T-helper 1 cell treated with Interleukin-12 subunit alpha and Interleukin-12 subunit beta and Interleukin-4 antibody, amounts not matched to agents 30 ng/mL and 1 ng/mL, for 36 hours (primary cell): ENCODE data around the gene ITSN2. TPM values are rescaled to one million over a fixed set of nuclear protein-coding genes. Genes with fewer than 3 reads are reported as not detected.

ENCODE experiments used
- intact Hi-C: fragments of 100-400 bp; cut with micrococcal nuclease; formaldehyde crosslinking; loops from one replicate; pipeline ENCODE4 v1.15.1; 2024
- total RNA-seq: library from RNA; stranded (reverse); gene quantifications from 2 replicates; pipeline ENCODE4 v1.2.3, GENCODE V29; 2022

ITSN2 gene
- total RNA-seq, 1 donor from 2014 or later = 101 TPM

GRCh38 chr2:24189551-24189950 lies 170.8 kb downstream of the ITSN2 start:
- intact Hi-C loops = no loop called here

DNA sequence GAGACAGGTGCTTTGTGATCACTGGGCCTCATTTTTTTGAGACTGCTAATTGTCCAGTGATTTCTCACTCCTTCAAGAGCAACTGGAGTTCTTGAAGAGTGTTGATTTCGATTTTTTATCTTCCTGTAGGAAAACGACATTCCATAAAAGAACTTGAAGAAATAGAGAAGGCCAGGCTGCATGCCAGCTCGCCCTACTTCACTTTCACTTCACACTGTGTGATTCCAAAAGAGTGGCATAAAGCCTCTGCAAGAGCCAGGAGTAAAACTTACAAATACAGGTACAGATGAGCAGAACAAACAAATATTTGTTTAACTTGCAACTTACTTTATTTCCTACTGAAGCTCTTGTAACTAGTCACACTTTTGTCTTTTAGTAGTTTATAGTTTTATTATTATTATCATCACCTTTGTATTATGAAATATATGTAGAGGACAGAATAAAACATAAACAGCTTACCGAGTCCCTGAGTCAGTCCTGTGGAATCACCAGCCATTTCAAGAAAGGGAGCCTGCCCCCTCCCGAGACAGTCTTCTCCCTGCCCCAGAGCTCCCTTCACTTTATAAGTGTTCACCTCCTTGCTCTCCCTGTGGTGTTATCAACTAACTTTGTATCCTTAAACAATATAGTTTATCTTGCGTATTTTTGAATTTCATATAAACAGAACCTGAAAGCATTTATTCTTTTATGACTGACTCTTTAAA lies 176.8 kb downstream of the ITSN2 start:
- intact Hi-C loops = no loop called here

- intact Hi-C loops = no loop called here
These were observed 177.8 kb downstream of the ITSN2 start for GRCh38 chr2:24182507-24182906.

DNA sequence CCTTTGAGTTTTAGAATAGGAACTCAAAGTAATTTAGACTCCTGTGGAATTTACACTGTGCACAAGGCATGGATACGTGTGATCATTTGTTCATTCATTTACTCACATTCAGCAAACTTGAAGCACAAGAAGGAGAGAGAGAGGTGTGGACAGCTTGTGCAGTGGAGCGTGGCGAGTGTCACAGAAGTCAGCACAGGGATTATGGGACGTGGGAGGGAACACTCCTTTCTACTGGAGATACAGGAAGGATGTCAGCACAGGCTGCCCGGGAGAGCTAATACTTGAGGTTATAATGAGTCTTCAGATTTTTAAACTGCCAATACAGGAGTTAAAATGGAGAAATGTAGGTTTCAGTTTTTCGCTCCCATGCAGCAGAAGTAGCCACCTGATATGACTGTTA lies 178.5 kb downstream of the ITSN2 start:
- intact Hi-C loops = no loop called here

- intact Hi-C loops = no loop called here
These were observed 180.7 kb downstream of the ITSN2 start for GRCh38 chr2:24179683-24180082.

- intact Hi-C loops = no loop called here
These were observed 184.0 kb downstream of the ITSN2 start for GRCh38 chr2:24176326-24176725.

GRCh38 chr2:24175631-24176187 lies 184.6 kb downstream of the ITSN2 start:
- intact Hi-C loops = no loop called here

DNA sequence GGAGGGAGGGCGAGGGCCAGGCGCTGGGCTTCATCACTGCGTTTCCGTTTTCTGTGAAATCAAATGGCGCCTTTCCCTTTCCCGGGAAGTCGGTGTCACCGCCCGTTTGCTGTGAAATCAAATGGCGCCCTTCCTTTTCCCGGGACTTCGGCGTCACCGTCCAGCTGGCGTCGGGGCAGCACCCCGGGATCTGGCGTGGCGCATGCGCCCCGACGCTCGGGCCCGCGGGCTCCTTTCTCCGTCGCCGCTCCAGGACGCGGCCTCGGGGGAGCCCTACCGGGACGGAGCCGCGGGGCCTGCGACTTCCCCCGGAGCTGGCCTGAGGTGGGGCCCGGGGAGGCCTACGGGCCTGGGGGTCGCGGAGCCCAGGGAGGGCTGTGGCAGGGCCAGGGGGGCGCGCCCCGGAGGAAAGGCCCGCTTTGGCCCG lies 185.5 kb downstream of the ITSN2 start, which contains the start of gene FAM228A:
TSS of gene FAM228A (plus strand) at position 203 of the 427 bp plus-strand sequence. CDS start 428 bp downstream, outside the sequence.
- intact Hi-C loops = no loop called here

GRCh38 chr2:24169023-24169422 lies 191.3 kb downstream of the ITSN2 start:
- intact Hi-C loops = no loop called here

DNA sequence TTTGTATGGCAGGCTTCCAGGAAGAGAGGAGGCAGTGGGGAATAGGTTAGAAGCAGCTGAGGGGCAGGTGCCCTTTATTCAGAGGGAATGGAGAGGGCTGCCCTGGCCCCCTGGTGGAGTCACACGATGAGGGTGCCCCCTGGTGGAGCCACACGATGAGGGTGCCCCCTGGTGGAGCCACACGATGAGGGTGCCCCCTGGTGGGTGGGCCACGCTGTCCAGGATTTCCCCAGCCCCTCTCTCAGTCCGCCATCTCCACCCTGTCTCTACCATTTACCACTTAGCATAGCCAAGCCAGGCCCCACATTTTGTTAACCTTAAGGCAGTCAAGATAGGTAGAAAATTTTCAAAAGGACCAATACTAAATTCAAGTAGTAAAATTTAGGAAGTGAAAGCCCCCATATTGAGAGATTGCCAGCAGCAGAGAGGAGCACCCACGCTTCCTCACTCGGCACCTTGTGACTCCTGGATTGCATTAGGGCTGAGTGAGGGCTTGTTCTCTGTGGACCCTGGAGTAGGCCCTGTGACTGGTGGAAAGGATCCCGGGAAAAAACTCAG lies 195.8 kb downstream of the ITSN2 start:
- intact Hi-C loops = loop anchor here (1.0 to 2.0 kb wide), 3 partner anchors 176 to 340 kb away; partner anchors contain the start of gene ATAD2B

- intact Hi-C loops = no loop called here
These were observed 196.7 kb downstream of the ITSN2 start for GRCh38 chr2:24163601-24164000.

- intact Hi-C loops = no loop called here
These were observed 197.2 kb downstream of the ITSN2 start for GRCh38 chr2:24163186-24163585.

GRCh38 chr2:24162494-24162893 lies 197.8 kb downstream of the ITSN2 start:
- intact Hi-C loops = no loop called here

DNA sequence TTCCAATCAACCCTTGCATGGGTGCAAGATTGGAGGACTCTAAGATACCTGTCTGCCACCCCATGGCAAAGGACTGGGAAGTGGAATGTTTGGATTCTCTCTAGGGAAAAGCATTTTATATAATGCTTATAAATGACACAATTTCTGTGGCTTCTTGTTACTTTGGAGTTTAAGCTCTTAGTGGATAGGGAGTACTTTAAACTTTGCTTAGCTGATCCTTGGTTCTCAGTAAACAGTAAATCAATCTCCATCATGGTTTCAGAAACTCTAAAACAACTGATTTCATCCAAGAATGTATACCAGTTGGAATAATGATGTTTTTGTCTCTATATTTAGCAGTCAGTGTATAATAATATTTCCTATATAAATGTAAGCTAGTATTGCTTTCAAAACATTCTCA lies 199.6 kb downstream of the ITSN2 start:
- intact Hi-C loops = no loop called here

DNA sequence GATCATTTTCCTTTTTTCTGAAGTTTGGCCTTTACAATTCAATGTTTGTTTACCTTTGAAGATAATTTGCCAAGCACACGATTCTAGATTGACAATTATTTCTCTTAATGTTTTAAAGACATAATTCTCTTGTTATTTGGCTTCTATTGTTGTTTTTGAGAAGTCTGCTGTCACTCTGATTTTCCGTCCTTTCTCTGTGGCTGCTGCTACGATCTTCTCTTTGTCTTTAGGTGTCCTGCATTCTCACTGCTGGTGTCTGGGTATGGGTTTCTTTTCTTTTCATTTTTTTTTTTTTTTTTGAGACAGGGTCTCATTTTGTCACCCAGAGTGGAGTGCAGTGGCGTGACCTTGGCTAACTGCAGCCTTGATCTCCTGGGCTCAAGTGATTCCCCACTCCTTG lies 200.6 kb downstream of the ITSN2 start:
- intact Hi-C loops = no loop called here

DNA sequence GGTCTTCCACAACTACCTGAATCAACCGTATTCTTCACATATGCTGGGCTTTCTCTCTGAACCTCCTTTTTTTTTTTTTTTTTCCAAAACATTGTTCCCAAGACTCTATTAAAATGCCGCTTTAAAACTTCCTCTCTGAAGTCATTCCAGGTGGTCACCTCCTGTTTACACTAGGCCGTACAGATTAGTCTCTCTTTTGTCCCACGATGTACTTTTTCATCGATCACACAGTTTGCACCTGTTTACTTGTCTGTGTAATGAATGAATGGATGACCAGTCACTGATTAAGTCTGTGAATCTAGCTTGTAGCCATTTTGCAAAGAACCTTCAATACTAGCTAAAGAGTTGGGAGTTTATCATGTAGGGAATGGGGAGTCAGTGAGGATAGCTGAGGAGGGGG lies 202.2 kb downstream of the ITSN2 start:
- intact Hi-C loops = no loop called here

GRCh38 chr2:24153478-24153877 lies 206.9 kb downstream of the ITSN2 start:
- intact Hi-C loops = no loop called here

Other genes with a start within 250 kb of the ITSN2 start
- gene PFN4, start 237.2 kb downstream of the ITSN2 start, total RNA-seq = 0.29 TPM in 1 of 2 replicates, not detected in the other
- gene FAM228B, start 237.1 kb downstream of the ITSN2 start, total RNA-seq = 7.8 and 10.1 TPM in 2 replicates
- not detected in 2 replicates for gene FAM228A, start 185.5 kb downstream of the ITSN2 start, total RNA-seq
- gene NCOA1, start 130.7 kb upstream of the ITSN2 start, total RNA-seq = 25.1 and 27.0 TPM in 2 replicates